GM19025 (cell line): ENCODE measurements around the gene FNDC10.
"Not testable (repeated sequence)": the region's sequence is repeated elsewhere in the genome, so short reads cannot be mapped to it uniquely, and the experiment has no call there.

Experiments
- ATAC-seq: cut with Tn5 transposase; IDR thresholded peaks from one replicate; pipeline ENCODE4 v1.9.1; 2021; ENCODE audit warnings: mild to moderate bottlenecking, low read depth, moderate library complexity; ENCODE audit not compliant: unreplicated experiment

Gene FNDC10

DNA sequence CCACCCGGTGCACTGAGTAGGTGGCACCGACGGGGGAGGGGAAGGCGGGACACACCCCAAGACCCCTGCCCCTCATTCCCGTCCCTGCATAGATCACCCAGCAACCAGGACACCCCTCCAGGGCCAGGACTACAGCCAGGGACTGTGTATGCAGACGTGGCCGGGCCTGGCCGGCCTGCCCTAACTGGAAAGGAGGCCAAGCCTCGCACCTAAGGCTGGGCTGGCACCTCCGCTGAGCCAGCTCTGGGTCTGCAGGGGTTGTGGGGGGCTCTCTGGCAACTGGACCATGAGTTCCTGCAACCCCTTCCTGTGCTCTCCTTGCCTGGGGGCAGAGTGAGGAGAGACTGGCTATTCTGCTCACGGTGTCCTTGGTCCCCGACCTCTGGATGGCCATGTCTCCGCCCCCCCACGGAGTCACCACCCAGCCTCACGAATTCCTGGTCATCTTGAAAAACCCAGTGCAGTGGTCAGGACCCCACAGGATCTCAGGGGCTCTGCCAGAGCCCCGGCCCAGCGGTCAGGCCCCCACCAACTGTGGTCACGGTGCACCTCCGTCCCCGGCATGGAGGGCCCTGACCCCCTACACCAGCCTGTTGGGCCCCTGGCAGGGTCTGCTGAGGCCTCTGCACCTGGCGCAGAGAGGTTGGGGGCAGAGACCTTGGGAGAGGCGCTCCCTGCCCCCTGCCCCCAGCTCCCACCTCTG lies 1.1 kb upstream of the FNDC10 start:
- no peak for ATAC-seq

DNA sequence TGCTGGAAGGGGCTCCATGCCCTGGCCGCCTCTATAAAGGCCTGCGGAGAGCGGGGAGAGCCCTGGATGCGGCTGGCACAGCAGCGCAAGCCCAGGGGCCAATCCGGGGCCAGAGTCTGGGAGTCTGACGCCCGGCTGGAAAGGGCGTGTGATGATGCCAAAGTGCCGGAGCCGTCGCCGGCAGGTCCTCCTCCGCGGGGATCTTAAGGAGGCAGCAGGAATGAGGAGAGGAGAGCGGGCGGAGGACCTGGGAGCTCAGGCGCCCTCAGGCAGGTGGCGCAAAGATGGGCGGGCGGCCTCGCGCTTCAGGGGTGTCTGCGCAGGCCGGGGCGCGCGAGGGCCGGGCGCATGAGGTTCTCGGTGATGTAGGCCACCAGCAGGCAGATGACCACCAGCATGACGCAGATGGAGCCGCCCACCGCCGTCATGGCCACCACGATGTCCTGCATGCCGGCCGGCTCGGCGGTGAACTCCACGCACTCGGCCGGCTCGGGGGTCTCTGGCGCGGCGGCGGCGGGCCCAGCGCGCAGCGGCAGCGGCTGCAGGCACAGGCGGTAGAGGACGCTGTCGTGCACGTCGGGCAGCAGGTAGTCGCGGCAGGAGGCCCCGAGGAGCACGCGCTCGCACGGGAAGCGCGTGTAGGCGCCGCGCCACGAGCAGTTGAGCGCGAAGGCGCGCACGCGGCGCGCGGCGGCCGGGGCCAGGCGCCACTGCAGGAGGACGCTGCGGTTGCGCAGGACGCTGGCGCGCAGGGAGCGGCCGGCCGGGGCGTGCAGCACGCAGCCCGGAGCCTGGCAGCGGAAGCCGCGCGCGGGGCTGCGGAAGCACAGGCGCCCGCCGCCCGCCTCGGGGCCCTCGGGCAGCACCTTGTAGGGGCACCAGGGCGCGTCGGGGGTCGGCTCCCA lies 653 bp downstream of the FNDC10 start:
- no peak for ATAC-seq

DNA sequence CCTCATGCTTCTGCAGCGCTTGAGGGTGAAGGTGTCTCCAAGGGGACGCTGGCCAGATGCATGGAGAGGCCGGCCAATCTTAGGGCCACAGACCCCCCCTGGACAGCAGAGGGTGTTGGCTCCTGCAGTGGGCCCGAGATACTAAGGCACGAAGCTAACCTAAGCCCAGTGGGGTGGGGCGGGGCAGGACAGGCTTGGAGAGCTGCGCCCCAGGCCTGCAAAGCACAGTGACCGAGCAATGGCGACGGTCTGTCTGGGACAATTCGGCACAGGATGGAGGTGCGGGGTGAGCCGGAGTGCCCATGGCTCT lies 1.3 kb downstream of the FNDC10 start:
- no peak for ATAC-seq

DNA sequence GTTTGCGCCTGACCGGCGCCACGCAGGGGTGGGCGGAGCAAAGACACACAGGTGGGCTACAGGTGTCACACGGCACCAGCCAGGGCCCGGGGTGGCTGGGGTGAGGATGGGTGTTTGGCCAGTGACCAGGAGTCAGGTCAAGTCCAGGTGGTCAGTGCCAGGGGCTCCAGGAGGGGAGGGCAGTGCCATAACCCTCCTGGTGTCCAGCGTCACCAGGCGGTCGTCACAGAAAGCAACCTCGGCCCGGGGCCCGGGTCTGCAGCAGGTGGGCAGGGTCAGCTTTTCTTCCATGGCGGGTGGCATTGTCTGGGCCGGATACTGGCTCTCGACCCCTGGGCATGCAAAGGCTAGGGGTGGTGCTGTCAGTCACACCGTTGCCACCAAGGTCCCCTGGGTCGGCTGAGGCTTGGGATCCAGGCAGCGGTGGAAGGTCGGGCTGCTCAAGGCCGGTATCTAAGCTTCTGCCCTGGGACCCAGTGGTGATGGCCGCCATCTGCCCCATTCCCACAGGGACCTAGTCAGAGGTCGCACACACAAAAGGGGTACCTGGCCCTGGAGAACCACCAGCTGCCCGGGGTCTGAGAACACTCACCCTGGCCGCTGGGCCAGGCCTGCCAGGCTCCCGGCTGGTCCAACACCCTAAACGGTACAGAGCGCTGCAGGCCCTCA lies 1.8 kb downstream of the FNDC10 start:
- no peak for ATAC-seq

DNA sequence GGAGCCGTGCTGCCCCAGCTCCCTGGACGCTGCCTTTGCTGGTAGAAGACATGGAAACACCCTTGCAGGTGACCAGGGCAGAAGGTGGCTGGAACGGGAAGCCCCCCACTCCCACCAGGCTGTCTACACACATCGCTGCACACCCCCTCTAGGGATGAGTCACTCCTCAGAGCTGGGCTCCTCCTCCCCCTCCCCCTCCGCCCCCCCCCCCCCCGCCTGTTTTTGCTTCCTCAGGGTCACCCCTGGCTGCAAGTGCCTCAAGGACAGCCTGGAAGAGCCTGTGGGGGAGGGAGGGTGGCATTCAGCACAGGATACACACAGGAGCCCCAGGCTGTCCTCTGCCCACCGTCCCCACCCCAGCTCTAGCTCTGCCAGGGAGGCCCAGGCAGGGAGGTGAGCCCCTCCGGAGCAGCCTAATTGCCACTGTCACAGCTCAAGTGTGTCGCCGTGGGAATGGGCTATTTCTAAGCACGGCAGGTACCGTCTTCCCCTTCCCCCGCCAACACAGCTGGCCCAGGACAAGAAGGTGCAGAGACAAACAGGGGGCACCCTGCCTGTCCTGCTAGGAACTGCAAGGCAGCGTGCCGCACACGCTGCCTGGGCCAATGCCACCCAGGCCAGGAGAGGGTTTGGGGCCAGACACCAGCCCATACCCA lies 2.5 kb downstream of the FNDC10 start:
- no peak for ATAC-seq

DNA sequence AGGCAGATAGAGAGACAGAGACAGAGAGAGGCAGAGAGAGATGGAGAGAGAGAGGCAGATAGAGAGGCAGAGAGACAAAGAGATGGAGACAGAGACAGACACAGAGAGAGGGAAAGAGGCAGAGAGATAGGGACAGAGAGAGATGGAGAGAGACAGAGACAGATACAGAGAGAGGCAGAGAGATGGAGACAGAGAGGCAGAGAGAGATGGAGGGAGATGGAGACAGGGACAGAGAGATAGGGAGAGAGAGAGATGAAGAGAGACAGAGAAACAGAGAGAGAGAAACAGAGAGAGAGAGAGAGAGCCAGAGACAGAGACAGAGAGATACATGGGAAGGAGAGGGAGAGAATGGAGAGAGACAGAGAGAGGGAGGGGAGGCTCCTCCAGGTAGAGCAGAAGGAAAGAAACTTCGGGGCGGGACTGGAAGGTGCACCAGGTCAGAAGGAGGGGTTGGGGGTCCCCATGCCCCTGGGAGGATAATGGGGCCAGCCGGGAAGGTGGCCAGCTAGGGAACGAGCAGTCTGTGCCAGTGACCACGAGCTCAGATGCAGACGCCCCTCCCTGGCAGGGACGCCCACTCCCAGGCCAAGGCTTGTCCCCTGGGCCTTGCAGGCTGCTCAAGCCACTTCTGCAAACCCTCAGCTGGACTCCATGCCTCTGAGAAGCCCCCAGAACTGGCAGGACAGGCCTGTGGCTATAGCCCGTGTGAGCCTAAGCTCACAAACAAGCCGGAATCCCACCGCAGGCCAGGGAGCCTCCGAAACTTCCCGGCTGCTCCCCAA lies 3.3 kb downstream of the FNDC10 start:
- ATAC-seq, result no peak

DNA sequence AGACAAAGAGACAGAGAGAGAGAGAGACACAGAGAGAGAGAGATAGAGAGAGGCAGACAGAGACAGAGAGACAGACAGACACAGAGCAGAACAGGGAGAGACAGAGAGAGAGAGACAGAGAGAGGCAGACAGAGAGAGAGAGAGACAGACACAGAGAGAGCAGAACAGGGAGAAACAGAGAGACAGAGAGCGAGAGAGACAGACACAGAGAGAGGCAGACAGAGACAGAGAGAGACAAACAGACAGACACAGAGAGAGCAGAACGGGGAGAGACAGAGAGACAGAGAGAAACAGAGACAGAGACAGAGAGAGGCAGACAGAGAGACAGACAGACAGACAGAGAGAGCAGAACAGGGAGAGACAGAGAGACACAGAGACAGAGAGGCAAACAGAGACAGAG lies 4.6 kb downstream of the FNDC10 start:
- not testable (repeated sequence) for ATAC-seq

DNA sequence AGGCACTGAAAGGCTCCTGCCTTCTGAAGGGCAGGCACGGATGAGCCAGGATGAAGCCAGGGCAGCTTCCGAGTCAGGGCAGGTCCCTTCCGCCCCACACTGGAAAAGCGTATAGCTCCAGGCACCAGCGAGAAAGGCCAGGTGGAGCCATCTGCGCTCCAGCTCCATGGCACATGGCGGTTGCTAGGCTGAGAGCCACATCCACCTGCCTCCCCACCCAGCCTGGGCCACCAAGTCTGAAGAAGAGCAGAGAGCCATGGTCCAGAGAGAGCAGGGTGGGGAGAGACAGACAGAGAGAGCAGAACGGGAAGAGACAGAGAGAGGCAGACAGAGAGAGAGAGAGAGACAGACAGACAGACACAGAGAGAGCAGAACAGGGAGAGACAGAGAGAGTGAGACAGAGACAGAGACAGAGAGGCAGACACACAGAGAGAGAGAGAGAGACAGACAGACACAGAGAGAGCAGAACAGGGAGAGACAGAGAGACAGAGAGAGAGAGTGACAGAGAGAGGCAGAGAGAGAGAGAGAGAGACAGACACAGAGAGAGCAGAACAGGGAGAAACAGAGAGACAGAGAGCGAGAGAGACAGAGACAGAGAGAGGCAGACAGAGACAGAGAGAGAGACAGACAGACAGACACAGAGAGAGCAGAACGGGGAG lies 5.2 kb downstream of the FNDC10 start:
- no peak for ATAC-seq

DNA sequence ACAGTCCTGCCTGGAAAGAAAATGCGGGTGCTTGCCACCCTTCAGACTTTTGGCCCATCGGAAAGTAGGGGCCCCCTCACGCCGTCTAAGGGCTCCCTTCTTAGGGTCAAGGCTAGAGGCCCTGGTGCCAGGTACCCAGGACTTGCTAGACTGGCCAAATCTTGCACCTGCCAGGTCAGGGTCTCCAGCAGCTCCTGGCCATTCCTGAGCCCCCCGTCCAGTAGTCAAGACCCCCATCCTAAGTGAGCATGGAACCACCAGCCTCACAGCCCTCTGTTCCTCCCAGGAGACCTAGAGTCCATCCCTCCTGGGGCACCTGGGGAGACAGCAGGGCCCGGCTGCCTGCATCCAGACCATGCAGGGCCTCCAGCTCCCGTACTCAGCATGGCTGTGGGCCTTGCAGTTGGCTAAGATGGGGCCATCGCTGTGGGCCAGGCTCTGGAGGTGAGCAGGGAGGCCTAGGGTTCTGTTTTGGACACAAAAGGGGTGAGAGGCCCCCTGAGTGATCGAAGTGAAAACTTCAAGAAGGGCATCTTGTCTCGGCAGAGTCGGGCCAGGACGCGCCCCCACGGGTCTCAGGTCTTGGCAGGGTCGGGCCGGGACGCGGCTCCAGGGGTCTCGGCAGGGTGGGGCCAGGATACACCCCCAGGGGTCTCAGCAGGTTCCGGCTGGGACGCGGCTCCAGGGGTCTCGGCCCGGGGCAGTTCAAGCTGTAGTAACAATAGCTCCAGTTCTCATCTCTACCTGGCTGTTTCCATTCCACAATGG lies 5.9 kb downstream of the FNDC10 start:
- no peak for ATAC-seq

DNA sequence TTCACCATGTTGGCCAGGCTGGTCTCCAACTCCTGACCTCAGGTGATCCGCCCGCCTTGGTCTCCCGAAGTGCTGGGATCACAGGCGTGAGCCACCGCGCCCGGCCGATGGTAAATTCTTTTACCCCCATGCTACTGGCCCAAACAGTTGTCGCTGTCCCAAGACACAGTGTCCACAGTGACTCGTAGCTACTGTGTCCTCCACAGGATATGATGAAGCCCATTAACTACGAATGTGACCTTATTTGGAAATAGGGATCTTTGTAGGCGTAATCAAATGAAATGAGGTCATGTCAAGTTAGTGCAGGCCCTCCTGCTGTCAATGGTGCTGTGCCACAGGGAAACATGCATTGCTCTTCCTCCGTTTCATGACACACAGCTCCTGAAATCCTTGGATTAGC lies 8.5 kb downstream of the FNDC10 start:
- ATAC-seq, result no peak

DNA sequence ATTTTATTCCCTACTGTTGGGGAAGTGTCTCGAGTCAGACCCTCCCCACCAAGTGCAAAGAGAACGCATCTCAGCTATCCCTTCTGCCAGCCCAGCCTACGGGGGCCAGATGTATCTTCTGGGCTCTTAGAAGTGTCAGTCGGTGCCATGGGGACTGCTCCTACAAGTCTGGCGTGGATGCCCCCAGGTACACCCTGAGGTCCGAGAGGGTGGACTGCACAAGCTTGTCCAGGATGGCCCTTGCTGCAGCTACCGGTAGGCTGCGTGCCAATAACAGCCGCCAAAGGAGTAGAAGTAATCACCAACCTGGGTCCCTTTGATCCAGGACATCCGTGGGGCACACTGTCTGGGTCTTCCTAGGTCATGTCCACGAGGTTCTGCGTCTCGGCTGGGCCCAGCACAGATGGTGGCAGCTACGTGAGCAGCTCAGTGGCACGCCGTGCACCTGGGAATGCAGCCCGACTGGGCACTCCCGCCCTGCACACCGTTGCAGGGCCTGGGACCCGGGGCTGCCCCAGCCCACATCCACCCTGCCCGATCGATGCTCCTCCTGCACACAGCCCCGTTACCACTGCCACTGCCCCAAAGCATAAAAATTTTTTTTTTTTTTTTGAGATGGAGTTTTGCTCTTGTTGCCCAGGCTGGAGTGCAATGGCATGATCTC lies 16.5 kb downstream of the FNDC10 start:
- ATAC-seq, result no peak

DNA sequence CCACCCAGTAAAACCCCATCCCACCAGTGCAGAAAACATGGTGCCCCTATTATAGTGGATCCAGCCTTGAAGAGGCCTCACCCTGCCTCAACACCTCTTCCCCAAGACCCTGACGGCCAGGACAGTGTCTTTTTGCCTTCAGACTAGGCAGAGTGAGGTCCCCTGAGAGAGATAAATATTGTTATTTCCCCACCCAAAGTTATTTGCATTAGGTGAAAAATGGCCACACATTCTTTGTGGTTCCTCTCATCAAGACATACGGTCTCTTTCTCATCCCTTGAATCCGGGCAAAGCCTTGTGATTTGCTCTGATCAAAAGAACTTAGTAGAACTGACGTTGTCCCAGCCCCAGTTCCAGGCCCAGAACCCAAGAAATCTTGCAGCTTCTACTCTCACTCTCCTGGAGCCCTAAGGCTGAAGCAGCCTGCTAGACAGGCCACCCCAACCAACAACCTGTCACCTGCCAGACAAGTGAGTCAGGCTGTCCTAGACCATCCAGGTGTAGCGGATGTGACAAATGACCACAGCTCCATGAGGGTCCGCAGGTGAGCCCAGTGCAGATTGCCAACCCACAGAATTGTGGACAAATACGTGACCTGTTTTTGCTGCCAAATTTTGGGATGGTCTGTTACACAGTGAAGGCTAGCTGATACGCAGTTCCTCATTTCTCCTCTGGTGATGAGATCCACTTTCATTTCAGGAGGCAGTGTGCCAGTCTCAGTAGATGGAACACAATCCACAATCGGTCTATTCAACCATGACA lies 17.2 kb downstream of the FNDC10 start:
- no peak for ATAC-seq

DNA sequence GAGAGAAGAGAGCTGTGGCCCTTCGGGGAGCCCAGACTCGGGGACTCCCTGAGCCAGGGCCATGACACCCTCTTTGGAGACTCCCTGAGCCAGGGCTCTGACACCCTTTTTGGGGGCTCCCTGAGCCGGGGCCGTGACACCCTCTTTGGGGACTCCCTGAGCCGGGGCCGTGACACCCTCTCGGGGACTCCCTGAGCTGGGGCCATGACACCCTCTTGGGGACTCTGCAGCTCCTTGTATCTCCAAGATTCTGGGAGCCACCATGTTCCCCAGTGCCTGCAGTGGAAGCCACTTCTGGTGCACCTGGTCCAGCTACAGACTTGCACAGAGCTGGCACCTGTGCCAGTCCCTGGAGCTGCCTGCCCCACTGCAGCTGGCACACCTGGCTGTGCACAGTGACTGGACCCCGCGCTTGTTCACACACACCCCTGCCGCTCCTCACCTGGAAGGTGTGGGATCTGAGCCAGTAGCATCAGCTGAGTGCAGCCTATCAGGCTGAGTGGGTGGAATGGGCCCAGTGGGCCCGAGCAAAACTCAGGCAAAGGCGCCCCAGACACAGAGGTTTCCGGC lies 21.5 kb downstream of the FNDC10 start:
- ATAC-seq, result no peak

DNA sequence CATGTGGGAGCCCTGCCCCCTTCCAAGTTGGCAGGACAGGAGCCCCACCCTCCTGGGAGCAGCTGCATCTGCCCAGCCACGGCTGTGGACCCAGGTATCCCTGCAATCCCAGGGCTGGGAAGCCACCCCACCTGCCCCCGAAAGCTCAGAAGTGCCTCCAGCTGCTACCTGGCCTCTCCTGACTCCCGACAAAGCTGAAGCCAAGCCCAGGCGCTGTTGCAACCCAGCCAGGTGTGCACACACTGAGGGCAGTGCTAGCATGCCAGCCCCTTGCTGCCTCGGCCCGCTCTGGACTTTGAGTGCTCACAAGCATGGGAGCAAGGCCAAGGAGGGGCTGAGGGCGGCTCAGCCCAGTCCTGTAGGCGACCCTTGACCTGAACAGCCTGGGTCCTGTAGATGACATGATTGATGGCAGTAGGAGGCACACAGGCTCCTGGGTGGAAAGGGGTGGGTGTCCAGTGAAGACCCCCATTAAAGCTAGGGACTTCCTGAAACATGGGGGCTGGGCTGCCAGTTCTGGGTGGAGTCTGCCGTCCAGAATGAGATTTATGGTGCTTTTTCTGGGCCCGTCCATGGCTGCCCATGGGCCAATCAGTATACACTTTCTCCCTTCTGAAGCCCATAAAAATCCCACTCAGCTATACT lies 22.4 kb downstream of the FNDC10 start:
- no peak for ATAC-seq

DNA sequence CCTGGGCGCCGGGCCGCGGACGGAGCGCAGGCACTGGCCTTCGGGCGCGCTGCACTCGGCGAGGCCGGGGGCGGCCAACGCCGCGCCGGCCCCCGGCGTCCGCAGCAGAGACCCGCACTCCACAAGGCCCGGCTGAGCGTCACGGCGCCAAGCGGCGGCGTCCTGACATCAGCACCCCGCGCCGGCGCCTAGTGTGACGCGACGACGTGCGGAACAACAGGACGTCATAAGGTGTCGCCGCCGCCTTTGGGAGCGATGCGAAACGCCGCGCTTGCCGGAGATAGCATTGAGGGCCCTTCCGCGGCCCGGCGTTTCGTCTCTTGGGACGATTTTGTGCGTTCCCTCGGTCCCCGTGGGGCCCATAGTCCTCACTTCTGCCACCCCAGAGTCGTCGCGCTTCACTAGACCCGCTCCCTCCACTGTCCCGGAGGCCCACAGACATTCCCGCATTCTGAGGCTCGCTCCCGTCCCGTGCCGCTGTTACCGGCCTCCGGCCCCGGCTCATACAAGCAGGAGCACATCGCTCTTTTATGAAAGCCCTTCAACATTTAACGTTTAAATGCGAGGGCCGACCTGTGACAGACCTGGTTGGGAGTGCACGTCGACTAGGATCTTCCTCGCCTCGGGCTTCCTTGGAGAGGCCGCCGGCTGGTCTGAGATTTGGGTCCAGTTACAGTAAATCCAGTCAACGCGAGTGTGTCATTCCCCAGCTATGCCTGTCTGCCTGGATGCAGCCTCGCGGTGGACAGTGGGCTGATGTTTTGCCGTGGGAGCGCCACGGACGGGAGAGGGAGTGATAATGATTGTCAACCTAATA lies 25.0 kb downstream of the FNDC10 start, which contains the start of gene SSU72:
SSU72 (minus strand) TSS at position 143 of the 817 bp plus-strand sequence. CDS start 306 bp downstream, outside the sequence.
- peak; percentile 78 for ATAC-seq
